Adrenal gland (tissue), 19 donors: Measurements from ENCODE around the gene RHBDL1. TPM values are rescaled to one million over a fixed set of nuclear protein-coding genes. Genes with fewer than 3 reads are reported as not detected.
A peak's percentile ranks its signal among the peaks of the same experiment; 100 is the strongest.

Experiments used
- DNase-seq, 7 donors: peaks; one replicate each; pipeline ENCODE4 v3.0.0-alpha.2; 2019 to 2020
- H3K27ac ChIP-seq, 5 donors: fragments of 200-600 bp; sonication (generic) in 4 of 5; 1 replicate in 3 of 5; 2 replicates in 2 of 5; pipeline versions ENCODE4 v1.5.1 to v1.8.0; 2016 to 2020; ENCODE audit warnings: mild to moderate bottlenecking in 1 of 5
- H3K27me3 ChIP-seq: fragments of 200-600 bp; 2 replicates; pipeline ENCODE4 v1.8.0; 2021
- H3K36me3 ChIP-seq, 2 donors: fragments of 200-600 bp; replicated peaks in 1 of 2; 1 replicate in 1 of 2; 2 replicates in 1 of 2; pipeline versions ENCODE4 v1.5.1 to v1.8.0; 2018 to 2022
- H3K4me1 ChIP-seq, 2 donors: fragments of 200-600 bp; replicated peaks in 1 of 2; 1 replicate in 1 of 2; 2 replicates in 1 of 2; pipeline versions ENCODE4 v1.5.1 to v1.8.0; 2018 to 2021
- H3K4me3 ChIP-seq, 4 donors: fragments of 200-600 bp; sonication (generic) in 3 of 4; one replicate each; pipeline ENCODE4 v1.5.1; 2016 to 2018
- H3K9me3 ChIP-seq, 3 donors: fragments of 200-600 bp; sonication (generic) in 1 of 3; replicated peaks in 1 of 3; 1 replicate in 2 of 3; 2 replicates in 1 of 3; pipeline versions ENCODE4 v1.5.1 to v1.8.0; 2016 to 2021
- POLR2A ChIP-seq, 2 donors: fragments of 450-650 bp; IDR thresholded peaks; one replicate each; pipeline ENCODE4 v1.6.1; 2017; ENCODE audit warnings: antibody characterized with exemption in 2 of 2, mild to moderate bottlenecking in 2 of 2, moderate library complexity in 1 of 2
- WGBS, 4 donors: extraction: QIAGEN DNeasy Blood & Tissue Kit in 2 of 4; methylation state at CpG; one replicate each; pipeline versions ENCODE4 v1.1.5 to v1.1.7; 2013 to 2017; 5-methylcytosine and 5-hydroxymethylcytosine counted together
- intact Hi-C, 2 donors: fragments of 100-400 bp; cut with DNase I; formaldehyde crosslinking; loops; one replicate each; pipeline versions ENCODE4 v1.14.1 to v1.15.0; 2022 to 2023
- long read RNA-seq, 10 donors: library from polyadenylated mRNA in 3 of 10; unstranded in 2 of 10; stranded (forward) in 1 of 10; transcript quantifications; one replicate each; pipeline ENCODE4 v2.0.0 and lab custom pipeline, GENCODE V29; 2021 to 2026
- polyA plus RNA-seq, 3 donors: library from polyadenylated mRNA; stranded (reverse); fragments of 200-250 nt in 2 of 3; fragments of 350-450 nt in 1 of 3; fragmentation: Illumina TruSeq in 1 of 3; extraction: RNeasy Lipid Tissue Mini Kit (QIAGEN cat#74804) in 1 of 3; gene quantifications; one replicate each; pipeline ENCODE4 v1.2.3, GENCODE V29; 2013 to 2014
- total RNA-seq, 9 donors: library from RNA; depleted of rRNA in 4 of 9; stranded (reverse); fragments of >200 nt in 4 of 9; fragments of 120-200 nt in 1 of 9; fragmentation: NEBNext Ultra II Directional in 1 of 9; extraction: Animal tissue kit (Norgen Biotek cat#: 25700) in 1 of 9; gene quantifications; one replicate each; pipeline versions ENCODE4 v1.1.0 to v1.2.4, GENCODE V29; 2013 to 2023
- TF ChIP-seq, protein P1 (sequence below), 6 experiments: fragments of 450-650 bp in 4 of 6; fragments of 200-600 bp in 2 of 6; sonication (generic) in 1 of 6; IDR thresholded peaks; 1 replicate in 5 of 6; 2 replicates in 1 of 6; pipeline versions ENCODE4 v1.5.1 to v1.8.0; 2016 to 2021; ENCODE audit warnings: antibody characterized with exemption in 6 of 6, mild to moderate bottlenecking in 2 of 6, moderate library complexity in 1 of 6
- donor health status: healthy with polysubstance abuse.
- donor health status: Bipolar disorder and iron deficiency.
- donor health status: DM: yes; HTN: yes; CAD: no.
- donor health status: DM: no; HTN: no; CAD: no.
- donor health status: DM: no; HTN: no; CAD: no.
- donor health status: DM: yes; HTN: yes; CAD: no.

The RHBDL1 gene
- total RNA-seq (10 to 100 TPM in 1 of 9 donors, 1 to 10 TPM in 8; 1.1 to 11.5 (median 3.7) TPM), polyA plus RNA-seq (10 to 100 TPM in 2 of 3 donors, under 1 TPM in 1; 0.13 to 21.1 (median 12.2) TPM)
- long read RNA-seq, donor 1: 0 reads
- long read RNA-seq, donor 2: 0 reads
- long read RNA-seq, donor 3: 0 reads
- long read RNA-seq, donor 4, partial matches to known transcripts: 0 of 3 reads
- long read RNA-seq, donor 4, other reads (novel, unspliced or antisense): 0 of 3 reads
- long read RNA-seq, donor 5, transcript RHBDL1-202 (8 exons, 1,463 nt): major isoform, 10 of 18 reads
- long read RNA-seq, donor 5, partial matches to known transcripts: 2 of 18 reads
- long read RNA-seq, donor 5, other reads (novel, unspliced or antisense): 5 of 18 reads
- long read RNA-seq, donor 6, partial matches to known transcripts: 2 of 4 reads
- long read RNA-seq, donor 6, other reads (novel, unspliced or antisense): 1 of 4 reads
- long read RNA-seq, donor 7: 0 reads
- long read RNA-seq, donor 8, partial matches to known transcripts: 0 of 1 reads
- long read RNA-seq, donor 8, other reads (novel, unspliced or antisense): 0 of 1 reads
- long read RNA-seq, donor 9: 0 reads
- long read RNA-seq, donor 10: 0 reads

GRCh38 chr16:674968-675883 is at the start of gene RHBDL1:
RHBDL1 (plus strand) TSS chr16:675671; CDS start chr16:675791, 120 bp downstream.
- H3K4me1 ChIP-seq: peaks cover 13 to 15% of the 10 kb centered on the region in 2 donors
- TF ChIP-seq, protein P1, sequence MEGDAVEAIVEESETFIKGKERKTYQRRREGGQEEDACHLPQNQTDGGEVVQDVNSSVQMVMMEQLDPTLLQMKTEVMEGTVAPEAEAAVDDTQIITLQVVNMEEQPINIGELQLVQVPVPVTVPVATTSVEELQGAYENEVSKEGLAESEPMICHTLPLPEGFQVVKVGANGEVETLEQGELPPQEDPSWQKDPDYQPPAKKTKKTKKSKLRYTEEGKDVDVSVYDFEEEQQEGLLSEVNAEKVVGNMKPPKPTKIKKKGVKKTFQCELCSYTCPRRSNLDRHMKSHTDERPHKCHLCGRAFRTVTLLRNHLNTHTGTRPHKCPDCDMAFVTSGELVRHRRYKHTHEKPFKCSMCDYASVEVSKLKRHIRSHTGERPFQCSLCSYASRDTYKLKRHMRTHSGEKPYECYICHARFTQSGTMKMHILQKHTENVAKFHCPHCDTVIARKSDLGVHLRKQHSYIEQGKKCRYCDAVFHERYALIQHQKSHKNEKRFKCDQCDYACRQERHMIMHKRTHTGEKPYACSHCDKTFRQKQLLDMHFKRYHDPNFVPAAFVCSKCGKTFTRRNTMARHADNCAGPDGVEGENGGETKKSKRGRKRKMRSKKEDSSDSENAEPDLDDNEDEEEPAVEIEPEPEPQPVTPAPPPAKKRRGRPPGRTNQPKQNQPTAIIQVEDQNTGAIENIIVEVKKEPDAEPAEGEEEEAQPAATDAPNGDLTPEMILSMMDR (IDR thresholded peaks at IDR 0.05): peak in 1 of 6 experiments; percentile 17
- TF ChIP-seq POLR2A (IDR thresholded peaks at IDR 0.05): no peak
- H3K4me3 ChIP-seq: peak within 1 kb of the TSS in 1 of 4 donors; percentile 51
- intact Hi-C loops: no loop called here
- peak within 1 kb of the TSS in 3 of 5 donors; percentile 47 to 77 (median 50) for H3K27ac ChIP-seq
- 5 to 6% methylated on average over 60 to 73 of the region's 73 CpGs; no CpG with 5 or more reads in 2 of the 4 donors for WGBS, 4 donors
- H3K27me3 ChIP-seq: no peaks in the 10 kb centered on the region
- peak in 2 of 7 donors; percentile 61 to 62 for DNase-seq
- H3K9me3 ChIP-seq: no peaks in the 10 kb centered on the region
- peaks cover 0 to 35% of the 10 kb centered on the region in 2 donors for H3K36me3 ChIP-seq

DNA sequence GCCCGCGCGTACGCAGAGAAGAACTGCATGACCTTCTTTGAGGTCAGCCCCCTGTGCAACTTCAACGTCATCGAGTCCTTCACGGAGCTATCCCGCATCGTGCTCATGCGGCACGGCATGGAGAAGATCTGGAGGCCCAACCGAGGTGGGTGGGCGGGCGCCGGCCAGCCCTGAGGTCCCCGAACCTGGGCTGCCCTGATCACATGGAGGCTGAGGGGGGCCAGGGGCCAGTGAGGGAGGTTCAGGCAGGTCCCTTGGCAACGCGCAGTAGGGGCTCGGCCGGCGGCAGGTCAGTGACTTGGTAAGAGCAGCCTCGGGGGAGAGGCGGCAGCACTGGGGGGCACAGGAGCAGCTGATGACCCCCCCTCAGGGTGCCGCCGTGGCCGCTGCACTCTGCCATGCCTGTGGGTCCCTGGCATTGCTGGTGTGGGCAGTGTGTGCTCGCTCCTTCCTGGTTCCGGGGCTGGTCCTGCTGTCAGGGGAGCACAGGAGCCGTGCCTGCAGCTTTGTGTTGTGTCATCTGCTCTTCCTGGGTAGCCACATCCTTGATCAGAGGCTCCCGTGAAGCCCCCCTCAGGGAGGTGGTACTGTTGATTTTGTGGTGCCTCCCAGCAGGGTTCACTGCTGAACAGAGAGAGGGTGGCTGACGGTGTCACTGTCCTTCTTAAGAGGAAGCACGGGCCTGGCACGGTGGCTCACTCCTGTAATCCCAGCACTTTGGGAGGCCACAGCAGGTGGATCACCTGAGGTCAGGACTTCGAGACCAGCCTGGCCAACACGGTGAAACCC is 49.3 kb upstream of the RHBDL1 start:
- WGBS, 4 donors: 83 to 91% (median 89%) methylated on average over 12 to 35 of the region's 35 CpGs
- peaks cover 7 to 18% of the 10 kb centered on the region in 2 donors for H3K4me1 ChIP-seq
- peaks cover 0 to 16% of the 10 kb centered on the region in 2 donors for H3K36me3 ChIP-seq
- intact Hi-C loops: no loop called here
- H3K4me3 ChIP-seq: no peak overlapping the region
- H3K27ac ChIP-seq: peak overlapping the region; percentile 72 to 89 (median 85)
- H3K9me3 ChIP-seq: no peaks in the 10 kb centered on the region
- TF ChIP-seq, protein P1 (IDR thresholded peaks at IDR 0.05): no peak
- no peak for TF ChIP-seq POLR2A (IDR thresholded peaks at IDR 0.05)
- peak in 2 of 7 donors; percentile 30 to 39 for DNase-seq
- H3K27me3 ChIP-seq: no peaks in the 10 kb centered on the region

DNA sequence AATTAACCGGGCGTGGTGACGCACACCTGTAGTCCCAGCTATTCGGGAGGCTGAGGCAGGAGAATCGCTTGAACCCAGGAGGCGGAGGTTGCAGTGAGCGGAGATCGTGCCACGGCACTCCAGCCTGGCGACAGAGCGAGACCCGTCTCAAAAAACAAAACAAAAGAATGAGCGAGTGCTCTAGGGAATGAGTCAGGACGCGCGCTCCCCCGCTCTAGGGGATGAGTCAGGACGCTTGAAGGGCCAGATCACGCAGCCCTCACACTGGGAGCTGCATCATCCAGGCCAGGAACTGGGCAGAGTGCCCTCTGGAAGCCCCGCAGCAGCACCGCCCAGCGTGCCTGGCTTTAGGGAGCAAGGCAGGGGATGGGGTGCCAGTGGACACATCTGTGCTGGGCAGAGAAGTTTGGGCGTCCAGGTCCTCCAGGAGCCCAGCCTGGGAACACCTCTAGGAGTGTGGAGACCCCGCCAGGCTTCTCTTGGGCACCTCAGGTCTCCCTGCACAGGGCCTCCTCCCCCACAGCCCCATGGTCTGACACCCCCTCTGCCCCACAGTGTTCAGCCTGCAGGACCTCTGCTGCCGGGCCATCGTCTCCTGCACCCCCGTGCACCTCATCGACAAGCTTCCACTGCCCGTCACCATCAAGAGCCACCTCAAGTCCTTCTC is 48.6 kb upstream of the RHBDL1 start:
- no peak overlapping the region for H3K4me3 ChIP-seq
- 56 to 82% (median 66%) methylated on average over 20 to 29 of the region's 29 CpGs for WGBS, 4 donors
- TF ChIP-seq, protein P1 (IDR thresholded peaks at IDR 0.05): no peak
- peak in 1 of 2 donors; percentile 89 for TF ChIP-seq POLR2A (IDR thresholded peaks at IDR 0.05)
- H3K4me1 ChIP-seq: peaks cover 7 to 20% of the 10 kb centered on the region in 2 donors
- peak; percentile 88 to 98 (median 95) for DNase-seq
- no peaks in the 10 kb centered on the region for H3K27me3 ChIP-seq
- peak overlapping the region; percentile 72 to 89 (median 85) for H3K27ac ChIP-seq
- H3K9me3 ChIP-seq: no peaks in the 10 kb centered on the region
- intact Hi-C loops: no loop called here
- H3K36me3 ChIP-seq: peaks cover 0 to 16% of the 10 kb centered on the region in 2 donors
